T47D (cell line): Measurements from ENCODE around the gene TBC1D9.
"Not testable (repeated sequence)": the region's sequence is repeated elsewhere in the genome, so short reads cannot be mapped to it uniquely, and the experiment has no call there.

Experiments used
- DNase-seq, 2 experiments: peaks; one replicate each; pipeline versions ENCODE4 v3.0.0 to v3.0.0-alpha.2; 2011 to 2012; ENCODE audit warnings: low read depth in 1 of 2, low spot score in 1 of 2
- JUND ChIP-seq: IDR thresholded peaks from 2 replicates; pipeline ENCODE4 v1.6.1; 2012; ENCODE audit warnings: low read depth
- in situ Hi-C: cut with HindIII; loops from 2 replicates; pipeline ENCODE4 v1.10.0; 2016; ENCODE audit warnings: low sequenced_read_pairs, low pct_unique_long_range_greater_than_20kb

Gene TBC1D9

DNA sequence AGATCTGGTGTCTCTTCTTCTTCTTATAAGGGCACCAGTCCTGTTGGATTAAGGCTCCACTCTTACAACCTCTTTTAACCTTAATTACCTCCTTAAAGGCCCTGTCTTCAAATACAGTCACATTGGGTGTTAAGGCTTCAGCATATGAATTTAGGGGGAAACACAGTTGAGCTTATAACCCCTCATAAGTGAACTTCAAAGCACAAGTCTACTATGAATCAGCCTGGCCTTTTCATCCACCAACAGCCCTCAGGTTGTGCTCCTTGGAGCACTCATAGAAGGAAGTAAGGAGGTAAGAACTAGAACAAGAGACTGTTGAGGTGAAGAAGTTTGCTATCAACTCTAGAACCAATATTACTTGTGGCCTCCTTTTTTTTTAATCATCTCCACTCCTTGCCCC lies 18.8 kb upstream of the TBC1D9 start:
- DNase-seq = no peak
- TF ChIP-seq JUND = no peak
- in situ Hi-C loops = no loop called here

DNA sequence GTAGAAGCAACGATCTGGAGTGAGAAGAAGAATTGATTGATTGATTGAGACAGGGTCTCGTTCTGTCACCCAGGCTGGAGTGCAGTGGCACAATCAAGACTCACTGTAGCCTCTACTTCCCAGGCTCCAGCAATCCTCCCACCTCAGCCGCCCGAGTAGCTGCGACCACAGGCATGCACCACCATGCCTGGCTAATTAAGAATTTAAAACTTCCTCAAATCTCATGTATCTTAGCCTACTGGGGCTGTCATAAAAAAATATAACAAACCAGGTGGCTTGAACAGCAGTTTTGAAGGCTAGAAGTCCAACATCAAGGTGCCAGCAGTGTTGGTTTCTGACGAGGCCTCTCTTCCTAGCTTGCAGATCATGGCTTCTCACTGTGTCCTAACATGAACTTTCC lies 18.3 kb upstream of the TBC1D9 start:
- no peak for DNase-seq
- in situ Hi-C loops = no loop called here

DNA sequence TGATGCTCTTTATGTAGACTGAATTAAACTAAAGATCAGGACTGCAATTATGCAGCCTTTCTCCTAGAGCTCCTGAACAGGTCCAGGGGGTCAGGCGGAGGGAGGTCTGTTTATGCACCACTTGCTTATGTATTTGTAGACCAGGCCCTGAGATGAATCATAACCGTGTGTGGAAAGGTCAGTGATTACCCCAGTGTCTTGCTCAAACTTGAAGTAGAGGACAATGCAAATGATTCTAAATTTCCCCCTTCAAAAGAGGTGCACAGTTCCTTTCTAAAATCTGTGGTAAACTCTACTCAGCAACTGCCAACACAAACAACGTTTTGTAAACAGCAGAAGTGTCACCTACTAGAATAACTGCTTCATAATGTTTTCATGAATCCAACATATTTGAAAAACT lies 13.0 kb upstream of the TBC1D9 start:
- no peak for TF ChIP-seq JUND
- in situ Hi-C loops = no loop called here
- DNase-seq = no peak

More for the DNA sequence above, 18.3 kb upstream of the TBC1D9 start:
- no peak for TF ChIP-seq JUND

GRCh38 chr4:140764785-140765392 lies 8.7 kb upstream of the TBC1D9 start:
- DNase-seq = no peak
- no peak for TF ChIP-seq JUND
- in situ Hi-C loops = no loop called here

DNA sequence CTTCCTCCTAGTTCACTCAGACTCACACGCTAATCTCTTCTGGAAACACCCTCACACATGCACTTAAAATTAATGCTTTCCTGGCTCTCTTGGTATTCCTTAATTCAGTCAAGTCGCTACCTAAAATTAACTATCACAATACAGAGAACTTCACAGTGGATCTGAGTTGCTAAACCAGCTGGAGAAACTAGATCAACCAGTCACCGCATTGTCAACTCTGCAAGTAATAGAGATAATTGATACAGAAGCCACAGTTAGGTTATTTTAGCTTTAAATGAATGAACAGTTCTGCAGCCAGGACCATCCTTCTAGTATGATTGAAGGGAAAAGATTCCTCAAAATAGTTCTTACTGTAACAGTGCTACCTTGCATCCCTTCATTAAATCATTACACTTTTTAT lies 6.0 kb upstream of the TBC1D9 start:
- in situ Hi-C loops = no loop called here
- no peak for TF ChIP-seq JUND
- DNase-seq = peak in 1 of 2 experiments; percentile 38

DNA sequence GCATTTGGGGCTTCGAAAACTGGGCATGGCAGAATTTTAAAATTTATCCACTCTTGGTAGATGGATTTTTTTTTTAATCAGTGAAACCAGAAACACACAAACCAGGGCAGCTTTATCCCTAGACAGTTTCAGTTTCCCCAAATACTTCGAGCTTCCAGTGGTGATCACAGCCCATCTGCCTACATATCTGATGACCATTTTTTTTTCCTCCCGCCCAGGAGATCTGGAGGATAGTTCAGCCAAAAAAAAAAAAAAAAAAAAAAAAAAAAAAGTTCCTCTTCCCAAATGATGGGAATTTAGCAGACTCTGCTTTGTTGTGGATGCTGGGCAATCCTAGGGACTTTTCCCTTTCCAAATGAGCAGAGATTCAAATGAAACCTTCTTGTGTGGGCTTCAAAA lies 1.0 kb upstream of the TBC1D9 start:
- no peak for DNase-seq
- in situ Hi-C loops = no loop called here
- no peak for TF ChIP-seq JUND

DNA sequence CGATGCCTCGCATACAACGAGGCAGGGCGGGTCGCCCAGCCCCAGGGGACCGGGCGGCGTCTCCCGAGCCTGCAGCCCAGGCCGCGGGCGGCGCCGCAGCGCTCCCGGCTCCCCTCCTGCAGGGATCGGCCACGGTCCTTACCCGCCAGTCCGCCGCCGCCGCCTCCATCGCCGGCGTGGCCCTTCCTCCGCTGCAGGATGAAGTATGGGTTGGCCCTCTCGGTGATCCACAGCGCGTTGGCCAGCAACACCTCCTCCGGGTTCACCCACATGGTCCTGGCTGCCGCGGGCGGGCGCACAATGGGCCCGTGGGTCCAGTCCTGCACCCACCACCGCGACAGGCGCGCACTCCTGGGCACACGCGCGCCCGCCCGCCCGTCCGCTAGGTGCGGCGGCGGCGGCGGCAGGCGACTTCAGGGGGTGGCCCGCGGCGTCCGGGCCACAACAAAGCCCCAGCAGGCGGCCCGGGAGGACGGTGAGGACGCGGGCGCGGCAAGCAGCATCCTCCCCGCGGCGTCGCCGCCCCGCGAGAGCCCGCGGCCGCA lies 339 bp downstream of the TBC1D9 start:
- DNase-seq = peak in 1 of 2 experiments; percentile 14
- no peak for TF ChIP-seq JUND
- in situ Hi-C loops = no loop called here

DNA sequence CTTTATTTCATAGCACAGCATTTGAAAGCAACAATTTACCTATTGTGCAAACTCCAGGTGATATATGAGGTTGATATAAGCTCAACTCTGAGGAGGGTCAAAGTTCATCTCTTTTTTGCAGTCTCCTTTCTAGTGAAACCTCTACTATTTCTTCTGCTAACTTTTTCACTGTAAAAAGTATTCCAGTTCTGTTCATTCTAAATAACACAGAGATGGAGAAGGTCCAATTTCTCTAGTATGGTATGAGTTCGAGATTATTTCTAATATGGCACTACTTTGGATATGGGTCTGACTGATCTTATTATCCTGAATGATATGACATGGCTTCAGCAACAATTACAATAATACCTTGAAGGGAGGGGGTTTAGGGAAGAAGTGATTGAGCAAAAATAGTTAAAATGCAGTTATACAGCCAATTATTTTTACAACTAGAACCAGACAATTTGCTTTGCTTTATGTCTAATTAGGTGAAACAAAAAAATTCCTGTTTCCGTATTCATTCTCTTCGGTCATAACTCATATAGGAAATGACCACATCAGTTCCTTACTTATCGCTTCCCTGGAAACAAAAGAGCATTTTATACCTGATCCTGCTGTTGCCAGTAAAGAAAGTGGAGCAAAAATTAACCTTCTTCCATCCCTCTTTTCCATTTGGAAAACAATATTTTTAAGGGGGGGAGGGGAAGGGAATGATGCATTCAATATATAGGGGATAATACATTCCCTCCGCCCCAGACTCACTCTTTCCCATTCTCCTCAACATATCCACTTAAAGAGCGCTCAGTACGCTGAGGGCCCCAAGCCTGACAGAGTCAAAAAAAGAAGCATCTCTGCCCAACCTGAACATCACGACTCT lies 1.0 kb downstream of the TBC1D9 start:
- DNase-seq = no peak
- in situ Hi-C loops = no loop called here
- TF ChIP-seq JUND = no peak

DNA sequence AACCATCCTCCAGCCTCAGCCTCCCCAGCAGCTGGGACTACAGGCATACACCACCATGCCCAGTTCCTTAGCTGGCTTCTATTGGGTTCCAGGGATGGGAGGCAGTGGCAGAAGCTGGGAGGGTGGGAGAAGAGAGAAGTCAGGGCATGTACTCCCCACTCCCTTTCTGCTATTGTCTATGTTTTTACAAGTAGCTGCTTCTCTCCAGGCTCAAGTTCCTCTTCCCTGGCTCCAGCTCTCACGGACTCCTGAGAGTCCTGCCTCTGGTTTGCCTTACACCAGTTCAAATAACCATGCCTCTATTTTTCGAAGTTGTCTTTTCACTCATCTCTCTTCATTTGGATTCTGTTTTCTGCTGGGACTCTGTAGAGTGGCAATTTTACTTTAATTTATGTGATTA lies 2.9 kb downstream of the TBC1D9 start:
- in situ Hi-C loops = no loop called here
- no peak for TF ChIP-seq JUND
- no peak for DNase-seq

DNA sequence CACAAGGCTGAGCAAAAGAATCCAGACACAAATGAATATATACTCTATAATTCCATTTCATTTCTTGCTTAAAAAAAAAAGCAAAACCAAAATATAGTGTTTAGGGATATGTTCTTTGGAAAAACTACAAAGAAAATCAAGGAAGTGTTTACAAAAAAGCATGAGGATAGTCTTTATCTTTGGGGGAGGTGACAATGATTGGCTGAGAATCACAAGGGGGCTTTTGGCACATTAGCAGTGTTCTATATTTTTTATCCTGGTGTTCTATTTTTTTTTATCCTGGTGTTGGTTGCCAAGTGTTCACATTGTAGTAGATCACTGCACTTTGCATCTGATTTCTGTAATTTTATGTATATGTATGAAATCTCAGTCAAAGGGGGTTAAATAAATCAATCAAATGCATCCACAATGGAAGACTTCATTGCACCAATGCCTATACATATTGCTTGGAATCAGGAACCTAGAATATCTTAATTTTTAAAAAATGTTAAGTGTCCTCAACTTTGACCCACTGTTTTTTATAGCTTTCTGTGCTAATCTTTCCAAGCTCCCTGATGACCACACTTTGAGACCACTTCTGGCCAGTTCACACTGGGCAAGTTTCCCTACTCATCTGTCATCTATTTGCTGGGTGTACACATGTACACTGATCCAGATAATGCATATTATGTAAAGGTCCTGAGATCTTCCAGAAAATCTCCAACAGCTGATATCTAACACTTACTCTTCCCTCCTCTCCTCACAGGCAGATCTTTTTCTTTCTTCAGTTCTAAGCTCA lies 3.7 kb downstream of the TBC1D9 start:
- TF ChIP-seq JUND = no peak
- DNase-seq = no peak
- in situ Hi-C loops = no loop called here

DNA sequence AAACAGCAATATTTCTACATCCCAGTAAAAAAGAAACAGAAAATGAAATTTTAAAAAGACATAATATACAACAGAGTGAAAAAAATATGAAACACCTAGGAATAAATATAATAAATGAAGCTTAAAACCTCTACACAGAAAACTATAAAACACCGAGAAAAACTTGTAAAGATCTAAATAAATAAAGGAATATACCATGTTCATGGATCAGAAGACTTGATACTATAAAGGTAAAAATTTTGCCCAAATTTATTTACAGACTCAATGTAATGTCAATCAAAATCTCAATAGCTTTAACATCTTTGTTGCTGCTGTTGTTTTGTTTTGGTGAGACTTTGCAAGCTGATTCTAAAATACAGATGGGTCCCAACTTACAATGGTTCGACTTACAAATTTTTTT lies 5.7 kb downstream of the TBC1D9 start:
- no peak for DNase-seq
- no peak for TF ChIP-seq JUND

DNA sequence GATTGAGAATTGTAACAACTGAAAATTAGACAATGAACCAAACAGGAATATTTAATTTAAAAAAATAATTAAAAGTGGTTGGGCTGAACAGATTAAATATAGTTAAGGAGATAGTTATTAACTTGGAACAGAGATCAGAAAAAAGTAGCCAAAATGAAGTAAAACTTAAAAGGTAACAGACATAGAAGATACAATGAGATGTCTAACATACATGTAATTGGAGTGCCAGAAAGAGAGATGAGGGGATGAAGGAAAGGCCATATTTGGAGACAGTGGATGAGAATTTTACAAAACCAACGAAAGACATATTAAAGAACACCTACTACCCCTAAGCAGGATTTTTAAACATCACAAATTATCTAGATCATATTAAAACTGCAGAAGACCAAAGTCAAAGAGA lies 8.0 kb downstream of the TBC1D9 start:
- TF ChIP-seq JUND = no peak
- in situ Hi-C loops = no loop called here
- DNase-seq = no peak

More for the DNA sequence above, 5.7 kb downstream of the TBC1D9 start:
- in situ Hi-C loops = no loop called here

DNA sequence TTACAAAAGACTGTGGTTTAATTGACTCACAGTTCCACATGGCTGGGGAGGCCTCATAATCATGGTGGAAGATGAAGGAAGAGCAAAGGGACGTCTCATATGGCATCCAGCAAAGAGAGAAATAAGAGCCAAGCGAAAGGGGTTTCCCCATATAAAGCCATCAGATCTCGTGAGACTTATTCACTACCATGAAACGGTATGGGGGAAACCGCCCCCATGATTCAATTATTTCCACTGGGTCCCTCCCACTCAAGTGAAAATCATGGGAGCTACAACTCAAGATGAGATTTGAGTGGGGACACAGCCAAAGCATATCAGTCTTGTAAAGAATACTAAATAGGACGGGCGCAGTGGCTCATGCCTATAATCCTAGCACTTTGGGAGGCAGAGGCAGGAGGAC lies 9.6 kb downstream of the TBC1D9 start:
- DNase-seq, in situ Hi-C loops: not testable (repeated sequence)
